H9 (cell line): Measurements from ENCODE around the gene CLDN10. TPM values are rescaled to one million over a fixed set of nuclear protein-coding genes. Genes with fewer than 3 reads are reported as not detected.

Experiments
- DNase-seq: peaks from one replicate; pipeline ENCODE4 v3.0.0-alpha.2; 2017
- H2AFZ ChIP-seq: one replicate; pipeline ENCODE4 v1.6.1; 2013; ENCODE audit warnings: mild to moderate bottlenecking, low read length, control low read depth, moderate library complexity
- H2AK5ac ChIP-seq: 2 replicates; pipeline ENCODE4 v1.6.1; 2013; ENCODE audit warnings: low read length, control low read depth, mixed read lengths; ENCODE audit not compliant: insufficient read length
- H2BK120ac ChIP-seq: one replicate; pipeline ENCODE4 v1.6.1; 2013; ENCODE audit warnings: low read depth, mild to moderate bottlenecking, low read length, control low read depth, inconsistent platforms; ENCODE audit not compliant: poor library complexity, severe bottlenecking
- H2BK12ac ChIP-seq: 2 replicates; pipeline ENCODE4 v1.6.1; 2013; ENCODE audit warnings: low read length, control low read depth, mixed read lengths, low read depth; ENCODE audit not compliant: insufficient read length
- H2BK15ac ChIP-seq: 2 replicates; pipeline ENCODE4 v1.6.1; 2013; ENCODE audit warnings: low read depth, low read length, control low read depth
- H2BK20ac ChIP-seq: one replicate; pipeline ENCODE4 v1.6.1; 2013; ENCODE audit warnings: low read depth, mild to moderate bottlenecking, low read length, control low read depth, inconsistent platforms; ENCODE audit not compliant: poor library complexity, severe bottlenecking
- H2BK5ac ChIP-seq: 2 replicates; pipeline ENCODE4 v1.6.1; 2013; ENCODE audit warnings: low read length, control low read depth, mixed read lengths; ENCODE audit not compliant: insufficient read length
- H3K14ac ChIP-seq: 2 replicates; pipeline ENCODE4 v1.6.1; 2013; ENCODE audit warnings: low read length, control low read depth; ENCODE audit not compliant: insufficient read depth
- H3K18ac ChIP-seq: 2 replicates; pipeline ENCODE4 v1.6.1; 2013; ENCODE audit warnings: low read depth, mild to moderate bottlenecking, mixed read lengths, low read length, control low read depth; ENCODE audit not compliant: insufficient read length
- H3K23ac ChIP-seq: 2 replicates; pipeline ENCODE4 v1.6.1; 2013; ENCODE audit warnings: low read length, control low read depth, mixed read lengths, low read depth; ENCODE audit not compliant: insufficient read length
- H3K23me2 ChIP-seq: 2 replicates; pipeline ENCODE4 v1.6.1; 2013; ENCODE audit warnings: low read depth, mild to moderate bottlenecking, mixed read lengths, low read length, control low read depth; ENCODE audit not compliant: insufficient read length, poor library complexity, severe bottlenecking
- H3K27ac ChIP-seq: 2 replicates; pipeline ENCODE4 v1.5.1; 2013; ENCODE audit warnings: low read length, control low read depth, mixed read lengths, low read depth; ENCODE audit not compliant: insufficient read length
- H3K27me3 ChIP-seq: 2 replicates; pipeline ENCODE4 v1.6.1; 2013; ENCODE audit warnings: low read length, control low read depth, inconsistent platforms; ENCODE audit not compliant: insufficient read depth
- H3K4ac ChIP-seq: 2 replicates; pipeline ENCODE4 v1.6.1; 2013; ENCODE audit warnings: low read depth, mild to moderate bottlenecking, control low read depth, inconsistent platforms, low read length, moderate library complexity
- H3K4me1 ChIP-seq: 2 replicates; pipeline ENCODE4 v1.6.1; 2013; ENCODE audit warnings: low read length, control low read depth, inconsistent platforms; ENCODE audit not compliant: insufficient read depth
- H3K4me2 ChIP-seq: 2 replicates; pipeline ENCODE4 v1.6.1; 2013; ENCODE audit warnings: low read length, control low read depth, mixed read lengths; ENCODE audit not compliant: insufficient read length, insufficient read depth
- H3K56ac ChIP-seq: 2 replicates; pipeline ENCODE4 v1.6.1; 2013; ENCODE audit warnings: low read depth, mild to moderate bottlenecking, mixed read lengths, low read length, control low read depth; ENCODE audit not compliant: insufficient read length
- H3K79me1 ChIP-seq: 2 replicates; pipeline ENCODE4 v1.6.1; 2013; ENCODE audit warnings: low read depth, mild to moderate bottlenecking, moderate library complexity, low read length, control low read depth, inconsistent platforms; ENCODE audit not compliant: insufficient read depth, poor library complexity, severe bottlenecking
- H3K79me2 ChIP-seq: 2 replicates; pipeline ENCODE4 v1.6.1; 2013; ENCODE audit warnings: low read length, control low read depth, inconsistent platforms; ENCODE audit not compliant: insufficient read depth
- H3K9ac ChIP-seq: 2 replicates; pipeline ENCODE4 v1.6.1; 2013; ENCODE audit warnings: low read length, control low read depth, mixed read lengths; ENCODE audit not compliant: insufficient read length; ENCODE audit errors: extremely low read depth
- H3K9me3 ChIP-seq: one replicate; pipeline ENCODE4 v1.6.1; 2013; ENCODE audit warnings: low read depth, low read length, inconsistent platforms; ENCODE audit not compliant: control insufficient read depth
- H3T11ph ChIP-seq: one replicate; pipeline ENCODE4 v1.6.1; 2013; ENCODE audit warnings: mild to moderate bottlenecking, low read length, control low read depth, inconsistent platforms
- H4K20me1 ChIP-seq: one replicate; pipeline ENCODE4 v1.6.1; 2013; ENCODE audit not compliant: control insufficient read depth, insufficient read length, insufficient read depth
- H4K5ac ChIP-seq: 2 replicates; pipeline ENCODE4 v1.6.1; 2013; ENCODE audit warnings: low read depth, mild to moderate bottlenecking, mixed read lengths, low read length, control low read depth; ENCODE audit not compliant: insufficient read length
- H4K8ac ChIP-seq: replicated peaks from 2 replicates; pipeline ENCODE4 v1.6.1; 2013; ENCODE audit warnings: low read length, control low read depth, mixed read lengths, low read depth; ENCODE audit not compliant: insufficient read length
- H4K91ac ChIP-seq: 2 replicates; pipeline ENCODE4 v1.6.1; 2013; ENCODE audit warnings: low read depth, mild to moderate bottlenecking, moderate library complexity, mixed read lengths, low read length, control low read depth; ENCODE audit not compliant: insufficient read length
- H3K27ac Mint-ChIP-seq, 3 experiments: 2 replicates in 2 of 3; 3 replicates in 1 of 3; pipeline ENCODE4 v1.8.0; 2020 to 2021; ENCODE audit warnings: mixed read lengths in 3 of 3, mild to moderate bottlenecking in 1 of 3, moderate library complexity in 1 of 3
- H3K27me3 Mint-ChIP-seq: 2 replicates; pipeline ENCODE4 v1.8.0; 2021; ENCODE audit warnings: low read depth, mild to moderate bottlenecking, moderate library complexity, mixed read lengths
- H3K36me3 Mint-ChIP-seq, 3 experiments: 2 replicates in 2 of 3; 3 replicates in 1 of 3; pipeline ENCODE4 v1.8.0; 2020 to 2021; ENCODE audit warnings: low read depth in 3 of 3, mixed read lengths in 3 of 3; ENCODE audit not compliant: insufficient read depth in 1 of 3
- H3K4me1 Mint-ChIP-seq, 2 experiments: 2 replicates each; pipeline ENCODE4 v1.8.0; 2020; ENCODE audit warnings: mixed read lengths in 2 of 2
- H3K4me3 Mint-ChIP-seq, 2 experiments: 2 replicates in 1 of 2; 3 replicates in 1 of 2; pipeline ENCODE4 v1.8.0; 2020 to 2021; ENCODE audit warnings: mild to moderate bottlenecking in 2 of 2, mixed read lengths in 2 of 2, moderate library complexity in 1 of 2
- H3K9me3 Mint-ChIP-seq, 2 experiments: 2 replicates in 1 of 2; 3 replicates in 1 of 2; pipeline ENCODE4 v1.8.0; 2020; ENCODE audit warnings: mild to moderate bottlenecking in 2 of 2, mixed read lengths in 2 of 2, moderate library complexity in 1 of 2
- WGBS: extraction: QIAGEN DNeasy Blood & Tissue Kit; methylation state at CpG from one replicate; pipeline ENCODE4 v1.1.7; 2013; ENCODE audit warnings: missing lambda C conversion rate, low lambda C conversion rate, mixed read lengths; ENCODE audit not compliant: insufficient read length; ENCODE audit errors: extremely low coverage; 5-methylcytosine and 5-hydroxymethylcytosine counted together
- total RNA-seq: library from RNA; stranded (reverse); gene quantifications from 2 replicates; pipeline ENCODE4 v1.2.1, GENCODE V29; 2021
- TF ChIP-seq, protein P1 (sequence below): fragments of 200-600 bp; sonication (generic); conservative IDR thresholded peaks from 3 replicates; pipeline ENCODE4 v1.8.0; 2021; ENCODE audit warnings: antibody characterized with exemption, mild to moderate bottlenecking

Gene CLDN10
- total RNA-seq, 1 experiment from 2014 or later, result 20.7 TPM

DNA sequence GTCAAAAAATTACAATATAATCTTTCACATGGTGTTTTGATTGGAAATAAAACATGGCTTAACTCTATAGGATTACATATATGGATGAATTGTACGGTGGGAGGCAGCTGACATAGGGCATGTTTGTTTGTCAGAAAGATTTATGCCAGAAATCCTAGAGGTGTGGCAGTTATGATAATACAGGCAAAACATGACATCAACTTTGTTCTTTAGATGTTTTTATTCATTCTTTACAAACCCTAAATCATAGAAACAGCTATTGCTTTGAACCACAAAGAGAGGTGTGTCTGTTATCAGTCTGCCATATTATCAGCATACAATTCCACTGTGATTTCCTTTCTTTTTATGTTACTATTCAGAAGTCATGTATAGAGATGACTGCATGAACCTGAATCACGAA is 8.2 kb upstream of the CLDN10 start:
- Mint-ChIP-seq H3K27me3 (no peaks in the 10 kb centered on the region), H3K4me1 (peaks cover 33 to 39% of the 10 kb centered on the region in 2 experiments), H3K4me3 (no peak overlapping the region), H3K36me3 (no peaks in the 10 kb centered on the region), H3K9me3 (no peaks in the 10 kb centered on the region), H3K27ac (no peak overlapping the region)
- Histone ChIP-seq H4K8ac (no peak overlapping the region), H3K4me2 (no peak overlapping the region), H3K27me3 (no peaks in the 10 kb centered on the region), H3T11ph (no peak overlapping the region), H4K20me1 (no peaks in the 10 kb centered on the region), H3K56ac (no peak overlapping the region), H2AK5ac (no peak overlapping the region), H3K79me1 (no peaks in the 10 kb centered on the region), H2BK12ac (no peak overlapping the region), H2BK120ac (no peak overlapping the region), H3K4ac (no peak overlapping the region), H4K91ac (no peak overlapping the region), H2BK5ac (no peak overlapping the region), H3K14ac (no peak overlapping the region), H2BK20ac (no peak overlapping the region), H3K18ac (no peak overlapping the region), H3K4me1 (no peaks in the 10 kb centered on the region; the same call in 1 of the 2 replicates), H3K79me2 (no peaks in the 10 kb centered on the region), H3K23me2 (no peaks in the 10 kb centered on the region), H3K9me3 (no peaks in the 10 kb centered on the region), H3K27ac (no peak overlapping the region), H2BK15ac (no peak overlapping the region), H4K5ac (no peak overlapping the region), H3K23ac (no peak overlapping the region), H3K9ac (no peak overlapping the region), H2AFZ (no peak overlapping the region)
- TF ChIP-seq, protein P1, sequence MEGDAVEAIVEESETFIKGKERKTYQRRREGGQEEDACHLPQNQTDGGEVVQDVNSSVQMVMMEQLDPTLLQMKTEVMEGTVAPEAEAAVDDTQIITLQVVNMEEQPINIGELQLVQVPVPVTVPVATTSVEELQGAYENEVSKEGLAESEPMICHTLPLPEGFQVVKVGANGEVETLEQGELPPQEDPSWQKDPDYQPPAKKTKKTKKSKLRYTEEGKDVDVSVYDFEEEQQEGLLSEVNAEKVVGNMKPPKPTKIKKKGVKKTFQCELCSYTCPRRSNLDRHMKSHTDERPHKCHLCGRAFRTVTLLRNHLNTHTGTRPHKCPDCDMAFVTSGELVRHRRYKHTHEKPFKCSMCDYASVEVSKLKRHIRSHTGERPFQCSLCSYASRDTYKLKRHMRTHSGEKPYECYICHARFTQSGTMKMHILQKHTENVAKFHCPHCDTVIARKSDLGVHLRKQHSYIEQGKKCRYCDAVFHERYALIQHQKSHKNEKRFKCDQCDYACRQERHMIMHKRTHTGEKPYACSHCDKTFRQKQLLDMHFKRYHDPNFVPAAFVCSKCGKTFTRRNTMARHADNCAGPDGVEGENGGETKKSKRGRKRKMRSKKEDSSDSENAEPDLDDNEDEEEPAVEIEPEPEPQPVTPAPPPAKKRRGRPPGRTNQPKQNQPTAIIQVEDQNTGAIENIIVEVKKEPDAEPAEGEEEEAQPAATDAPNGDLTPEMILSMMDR, result no peak
- no CpG with 5 or more reads among the region's 2 CpGs for WGBS
- DNase-seq, result no peak
